Measurements from ENCODE around the gene CHRNA3. TPM values are rescaled to one million over a fixed set of nuclear protein-coding genes. Genes with fewer than 3 reads are reported as not detected.

CHRNA3 gene
- under 1 TPM in 2 of 4 donors, not detected in 2; 0.06 to 0.17 TPM for total RNA-seq
- polyA plus RNA-seq: under 1 TPM in 2 of 3 donors, not detected in 1; 0.01 to 0.04 TPM
- long read RNA-seq, donor 1: 0 reads
- long read RNA-seq, donor 2: 0 reads

GRCh38 chr15:78620527-78621421 is at the start of gene CHRNA3:
Gene CHRNA3 (minus strand): TSS chr15:78620996. CDS start chr15:78620794, 202 bp downstream.
- Histone ChIP-seq H3K36me3 (ENCODE audit: insufficient read depth in 1 of 2, low read depth in 1 of 2) (no peaks in the 10 kb centered on the region), H3K27ac (no peak within 1 kb of the TSS), H3K4me3 (peak within 1 kb of the TSS; percentile 61), H3K9me3 (no peaks in the 10 kb centered on the region), H3K4me1 (peaks cover 7% of the 10 kb centered on the region), H3K27me3 (ENCODE audit: insufficient read depth in 3 of 3, low read length in 2 of 3) (peaks cover 0 to 39% (median 20%) of the 10 kb centered on the region in 3 donors)
- intact Hi-C loops (cut with DNase I): no loop called here
- DNase-seq: no peak
- WGBS, 3 donors: 1 to 2% (median 2%) methylated on average over 49 to 102 of the region's 102 CpGs
- TF ChIP-seq, protein P1, sequence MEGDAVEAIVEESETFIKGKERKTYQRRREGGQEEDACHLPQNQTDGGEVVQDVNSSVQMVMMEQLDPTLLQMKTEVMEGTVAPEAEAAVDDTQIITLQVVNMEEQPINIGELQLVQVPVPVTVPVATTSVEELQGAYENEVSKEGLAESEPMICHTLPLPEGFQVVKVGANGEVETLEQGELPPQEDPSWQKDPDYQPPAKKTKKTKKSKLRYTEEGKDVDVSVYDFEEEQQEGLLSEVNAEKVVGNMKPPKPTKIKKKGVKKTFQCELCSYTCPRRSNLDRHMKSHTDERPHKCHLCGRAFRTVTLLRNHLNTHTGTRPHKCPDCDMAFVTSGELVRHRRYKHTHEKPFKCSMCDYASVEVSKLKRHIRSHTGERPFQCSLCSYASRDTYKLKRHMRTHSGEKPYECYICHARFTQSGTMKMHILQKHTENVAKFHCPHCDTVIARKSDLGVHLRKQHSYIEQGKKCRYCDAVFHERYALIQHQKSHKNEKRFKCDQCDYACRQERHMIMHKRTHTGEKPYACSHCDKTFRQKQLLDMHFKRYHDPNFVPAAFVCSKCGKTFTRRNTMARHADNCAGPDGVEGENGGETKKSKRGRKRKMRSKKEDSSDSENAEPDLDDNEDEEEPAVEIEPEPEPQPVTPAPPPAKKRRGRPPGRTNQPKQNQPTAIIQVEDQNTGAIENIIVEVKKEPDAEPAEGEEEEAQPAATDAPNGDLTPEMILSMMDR (IDR thresholded peaks at IDR 0.05): no peak
- ATAC-seq: peak; percentile 22 to 30 (median 26)

- TF ChIP-seq, protein P1 (IDR thresholded peaks at IDR 0.05): no peak
- ATAC-seq: no peak
- H3K9me3 ChIP-seq: no peaks in the 10 kb centered on the region
- H3K27me3 ChIP-seq (ENCODE audit: insufficient read depth in 3 of 3, low read length in 2 of 3): no peaks in the 10 kb centered on the region
- H3K36me3 ChIP-seq (ENCODE audit: insufficient read depth in 1 of 2, low read depth in 1 of 2): no peaks in the 10 kb centered on the region
- DNase-seq: no peak
- H3K27ac ChIP-seq: no peak overlapping the region
- H3K4me3 ChIP-seq: no peak overlapping the region
- peaks cover 6% of the 10 kb centered on the region for H3K4me1 ChIP-seq
- intact Hi-C loops (cut with DNase I): no loop called here
- 71 to 75% (median 74%) methylated on average over 2 of the region's 2 CpGs for WGBS, 3 donors
Measured at GRCh38 chr15:78668987-78669386, 48.2 kb upstream of the CHRNA3 start.

- WGBS, 3 donors: 53 to 63% (median 57%) methylated on average over 8 of the region's 8 CpGs
- H3K4me1 ChIP-seq: peaks cover 6% of the 10 kb centered on the region
- H3K4me3 ChIP-seq: no peak overlapping the region
- H3K36me3 ChIP-seq (ENCODE audit: insufficient read depth in 1 of 2, low read depth in 1 of 2): no peaks in the 10 kb centered on the region
- intact Hi-C loops (cut with DNase I): no loop called here
- H3K9me3 ChIP-seq: no peaks in the 10 kb centered on the region
- no peak for DNase-seq
- H3K27ac ChIP-seq: no peak overlapping the region
- H3K27me3 ChIP-seq (ENCODE audit: insufficient read depth in 3 of 3, low read length in 2 of 3): no peaks in the 10 kb centered on the region
- TF ChIP-seq, protein P1 (IDR thresholded peaks at IDR 0.05): no peak
- peak in 1 of 4 donors; percentile 49 for ATAC-seq
Measured at GRCh38 chr15:78667578-78668236, 46.9 kb upstream of the CHRNA3 start.

GRCh38 chr15:78666010-78666409 is 45.2 kb upstream of the CHRNA3 start:
- TF ChIP-seq, protein P1 (IDR thresholded peaks at IDR 0.05): no peak
- 90 to 96% (median 91%) methylated on average over 6 of the region's 6 CpGs for WGBS, 3 donors
- intact Hi-C loops (cut with DNase I): no loop called here
- Histone ChIP-seq H3K9me3 (no peaks in the 10 kb centered on the region), H3K4me3 (no peak overlapping the region), H3K36me3 (ENCODE audit: insufficient read depth in 1 of 2, low read depth in 1 of 2) (no peaks in the 10 kb centered on the region), H3K4me1 (peaks cover 6% of the 10 kb centered on the region), H3K27me3 (ENCODE audit: insufficient read depth in 3 of 3, low read length in 2 of 3) (no peaks in the 10 kb centered on the region), H3K27ac (no peak overlapping the region)
- ATAC-seq (no peak), DNase-seq (no peak)
